ENCODE measurements around the gene GFPT2. TPM values are rescaled to one million over a fixed set of nuclear protein-coding genes. Genes with fewer than 3 reads are reported as not detected.

Gene GFPT2
- total and polyA plus RNA-seq, 10 of the 15 experiments (the other 5 are each of a cell fraction or from before 2014, with no cell fraction given), result 0.05 to 0.33 (median 0.11) TPM; not detected in 4

GRCh38 chr5:180283026-180283615, 70.0 kb downstream of the GFPT2 start (continued):
- TF ChIP-seq ATF2 (IDR thresholded peaks at IDR 0.05; ENCODE audit: low read length) (no peak), ZSCAN29 (IDR thresholded peaks at IDR 0.05) (no peak), SKIL (IDR thresholded peaks at IDR 0.05; ENCODE audit: low read depth, poor library complexity, severe bottlenecking) (no peak), DPF2 (IDR thresholded peaks at IDR 0.05) (no peak), ZNF217 (IDR thresholded peaks at IDR 0.05) (no peak), YBX1 (IDR thresholded peaks at IDR 0.05) (no peak), RBBP5 (conservative IDR thresholded peaks at IDR 0.05) (no peak), STAT1 (conservative IDR thresholded peaks at IDR 0.05) (no peak), IKZF2 (IDR thresholded peaks at IDR 0.05) (no peak), SIN3A (IDR thresholded peaks at IDR 0.05; ENCODE audit: low read depth, low read length) (no peak), HDAC2 (IDR thresholded peaks at IDR 0.05) (no peak), MTA2 (IDR thresholded peaks at IDR 0.05; ENCODE audit: low read depth) (no peak)

Measured in GM12878 (cell line).